Cardiac muscle cell (in vitro differentiated cells and primary cell): Measurements from ENCODE around the gene PDZRN3. TPM values are rescaled to one million over a fixed set of nuclear protein-coding genes. Genes with fewer than 3 reads are reported as not detected.

Experiments
- DNase-seq, 2 donors: peaks; one replicate each; pipeline versions ENCODE4 v3.0.0 to v3.0.0-alpha.2; 2010 to 2017; ENCODE audit warnings: low read depth in 1 of 2, low spot score in 1 of 2
- H3K27ac ChIP-seq: fragments of 200-600 bp; sonication (generic); 2 replicates; pipeline ENCODE4 v1.5.1; 2016
- H3K27me3 ChIP-seq: fragments of 200-600 bp; sonication (generic); 2 replicates; pipeline ENCODE4 v1.6.0; 2016; ENCODE audit warnings: control low read depth
- H3K36me3 ChIP-seq: fragments of 200-600 bp; sonication (generic); 2 replicates; pipeline ENCODE4 v1.5.1; 2016; ENCODE audit warnings: control low read depth
- H3K4me1 ChIP-seq: fragments of 200-600 bp; sonication (generic); 2 replicates; pipeline ENCODE4 v1.8.1; 2017; ENCODE audit warnings: low read depth, mild to moderate bottlenecking, mixed run types
- H3K4me3 ChIP-seq: fragments of 200-600 bp; sonication (generic); 2 replicates; pipeline ENCODE4 v1.5.1; 2016; ENCODE audit warnings: mild to moderate bottlenecking
- H3K9me3 ChIP-seq: fragments of 200-600 bp; sonication (generic); 2 replicates; pipeline ENCODE4 v1.5.1; 2017; ENCODE audit warnings: low read depth, mild to moderate bottlenecking, control low read depth
- polyA plus RNA-seq: library from polyadenylated mRNA; unstranded; fragments of >200 nt; fragmentation: Nextera tagmentation; extraction: Ambion mirVana; gene quantifications from 2 replicates; pipeline ENCODE4 v1.2.1, GENCODE V29; 2016
- total RNA-seq: library from RNA; depleted of rRNA; stranded (reverse); fragments of >200 nt; gene quantifications from 2 replicates; pipeline ENCODE4 v1.2.3, GENCODE V29; 2016
- TF ChIP-seq, protein P1 (sequence below): IDR thresholded peaks from 2 replicates; pipeline ENCODE4 v1.5.1; 2012; ENCODE audit warnings: low read depth, mild to moderate bottlenecking, low read length

PDZRN3 gene
- total and polyA plus RNA-seq, 2 experiments from 2014 or later, result 63.9 to 94.7 TPM

DNA sequence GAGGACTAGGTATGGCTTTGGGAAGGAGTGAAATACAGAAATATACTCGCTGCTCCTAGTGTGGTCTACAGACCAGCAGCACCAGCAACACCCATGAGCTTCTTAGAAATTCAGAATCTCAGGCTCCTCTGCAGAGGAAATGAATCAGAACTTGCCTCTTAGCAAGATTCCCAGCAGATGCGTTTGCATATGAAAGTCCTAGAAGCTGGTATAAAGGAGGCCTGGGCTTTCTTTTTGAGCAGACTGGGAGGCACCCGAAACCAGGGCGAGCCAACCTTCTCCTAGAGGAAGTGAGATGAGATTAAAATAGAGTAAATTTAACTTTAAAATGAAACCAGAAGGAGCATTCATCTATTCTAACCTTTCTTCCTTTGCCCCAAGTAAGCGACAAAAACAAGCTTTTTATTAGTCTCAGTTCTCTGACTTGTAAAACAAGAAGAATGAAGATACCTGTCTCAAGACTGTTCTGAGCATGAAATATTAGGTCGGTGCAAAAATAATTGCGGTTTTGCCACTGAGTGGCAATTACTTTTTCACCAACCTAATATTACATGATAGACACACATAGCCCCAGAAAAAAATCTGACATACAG lies 140.0 kb downstream of the PDZRN3 start:
- no peaks in the 10 kb centered on the region for H3K9me3 ChIP-seq
- H3K4me3 ChIP-seq, result no peak overlapping the region
- peak overlapping the region; percentile 92 for H3K27ac ChIP-seq
- DNase-seq, result no peak
- TF ChIP-seq, protein P1, sequence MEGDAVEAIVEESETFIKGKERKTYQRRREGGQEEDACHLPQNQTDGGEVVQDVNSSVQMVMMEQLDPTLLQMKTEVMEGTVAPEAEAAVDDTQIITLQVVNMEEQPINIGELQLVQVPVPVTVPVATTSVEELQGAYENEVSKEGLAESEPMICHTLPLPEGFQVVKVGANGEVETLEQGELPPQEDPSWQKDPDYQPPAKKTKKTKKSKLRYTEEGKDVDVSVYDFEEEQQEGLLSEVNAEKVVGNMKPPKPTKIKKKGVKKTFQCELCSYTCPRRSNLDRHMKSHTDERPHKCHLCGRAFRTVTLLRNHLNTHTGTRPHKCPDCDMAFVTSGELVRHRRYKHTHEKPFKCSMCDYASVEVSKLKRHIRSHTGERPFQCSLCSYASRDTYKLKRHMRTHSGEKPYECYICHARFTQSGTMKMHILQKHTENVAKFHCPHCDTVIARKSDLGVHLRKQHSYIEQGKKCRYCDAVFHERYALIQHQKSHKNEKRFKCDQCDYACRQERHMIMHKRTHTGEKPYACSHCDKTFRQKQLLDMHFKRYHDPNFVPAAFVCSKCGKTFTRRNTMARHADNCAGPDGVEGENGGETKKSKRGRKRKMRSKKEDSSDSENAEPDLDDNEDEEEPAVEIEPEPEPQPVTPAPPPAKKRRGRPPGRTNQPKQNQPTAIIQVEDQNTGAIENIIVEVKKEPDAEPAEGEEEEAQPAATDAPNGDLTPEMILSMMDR, result no peak
- H3K4me1 ChIP-seq, result peaks cover 80% of the 10 kb centered on the region
- no peaks in the 10 kb centered on the region for H3K27me3 ChIP-seq
- H3K36me3 ChIP-seq, result no peaks in the 10 kb centered on the region

DNA sequence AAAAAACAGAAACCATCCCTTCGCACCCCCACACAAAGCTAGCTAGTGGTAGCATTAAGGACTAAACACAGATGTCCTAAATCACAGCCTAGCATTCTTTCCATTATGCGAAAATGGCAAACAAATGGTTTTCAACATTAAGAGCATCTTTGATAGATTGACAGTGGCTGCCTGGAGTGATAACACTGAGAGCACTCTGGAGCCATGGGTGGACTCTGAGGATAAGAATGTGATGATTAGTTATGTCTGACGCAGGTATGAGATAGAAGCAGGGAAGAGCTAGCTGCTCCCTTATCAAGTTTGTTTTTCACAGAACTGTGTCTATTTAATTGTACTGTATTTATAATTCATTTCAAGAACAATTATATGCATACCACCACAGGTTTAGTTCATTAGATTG lies 142.9 kb downstream of the PDZRN3 start:
- Histone ChIP-seq H3K4me1 (peaks cover 70% of the 10 kb centered on the region), H3K27me3 (no peaks in the 10 kb centered on the region), H3K27ac (peak overlapping the region; percentile 92), H3K36me3 (no peaks in the 10 kb centered on the region), H3K4me3 (no peak overlapping the region), H3K9me3 (no peaks in the 10 kb centered on the region)
- TF ChIP-seq, protein P1, result no peak
- DNase-seq, result no peak

DNA sequence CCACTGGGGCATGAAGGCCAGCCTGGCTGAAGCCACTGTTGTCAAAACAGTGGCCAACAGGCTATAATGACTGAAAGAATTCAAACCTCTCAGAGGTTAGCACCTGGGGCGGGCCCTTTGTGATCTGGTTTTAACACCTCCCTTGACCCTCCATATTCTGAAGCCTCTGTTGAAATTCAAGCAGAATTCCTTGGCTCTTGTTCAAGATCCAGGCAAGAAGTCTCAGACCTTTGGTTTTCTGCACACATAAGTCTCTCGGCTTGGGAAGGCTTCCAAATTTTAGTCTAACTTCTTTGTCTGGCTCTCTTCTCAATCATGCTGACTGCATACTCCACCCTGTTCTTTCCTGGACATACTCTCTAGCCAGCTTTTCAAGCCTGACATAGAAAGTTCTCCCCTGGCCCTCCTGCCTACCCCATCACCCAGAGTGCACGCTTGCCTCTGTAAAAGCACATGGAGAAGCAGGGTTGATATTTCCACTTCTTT lies 144.5 kb downstream of the PDZRN3 start:
- TF ChIP-seq, protein P1, result no peak
- Histone ChIP-seq H3K36me3 (no peaks in the 10 kb centered on the region), H3K27ac (peak overlapping the region; percentile 92), H3K27me3 (no peaks in the 10 kb centered on the region), H3K4me3 (no peak overlapping the region), H3K9me3 (no peaks in the 10 kb centered on the region), H3K4me1 (peaks cover 53% of the 10 kb centered on the region)
- peak in 1 of 2 donors; percentile 67 for DNase-seq

DNA sequence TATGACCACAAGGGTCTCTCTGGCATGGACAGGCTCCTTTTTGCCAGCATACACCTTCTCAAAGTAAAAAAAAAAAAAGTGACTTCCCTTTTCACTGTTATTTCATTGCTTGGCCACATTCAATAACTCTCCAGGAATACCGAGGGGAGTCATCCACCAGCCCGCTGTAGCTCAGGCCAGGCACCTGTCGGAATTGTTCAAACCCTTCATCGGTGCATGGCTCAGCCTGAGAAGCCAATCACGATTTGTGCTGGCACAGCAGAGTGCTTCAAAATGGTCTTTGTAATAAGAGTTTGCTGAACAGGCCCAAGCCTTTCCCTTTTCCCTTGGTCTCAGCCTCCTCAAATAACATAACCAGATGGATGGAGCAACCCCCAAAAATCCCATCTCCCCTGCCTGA lies 145.4 kb downstream of the PDZRN3 start:
- H3K4me3 ChIP-seq, result no peak overlapping the region
- H3K36me3 ChIP-seq, result no peaks in the 10 kb centered on the region
- H3K27me3 ChIP-seq, result no peaks in the 10 kb centered on the region
- H3K4me1 ChIP-seq, result peaks cover 44% of the 10 kb centered on the region
- no peaks in the 10 kb centered on the region for H3K9me3 ChIP-seq
- no peak for DNase-seq
- peak overlapping the region; percentile 92 for H3K27ac ChIP-seq
- TF ChIP-seq, protein P1, result no peak

- DNase-seq, result no peak
- H3K27ac ChIP-seq, result peak overlapping the region; percentile 92
- H3K9me3 ChIP-seq, result no peaks in the 10 kb centered on the region
- no peaks in the 10 kb centered on the region for H3K36me3 ChIP-seq
- H3K4me3 ChIP-seq, result no peak overlapping the region
- H3K27me3 ChIP-seq, result no peaks in the 10 kb centered on the region
- H3K4me1 ChIP-seq, result peaks cover 40% of the 10 kb centered on the region
- TF ChIP-seq, protein P1, result no peak
Observed at GRCh38 chr3:73478858-73479257, 145.9 kb downstream of the PDZRN3 start.

DNA sequence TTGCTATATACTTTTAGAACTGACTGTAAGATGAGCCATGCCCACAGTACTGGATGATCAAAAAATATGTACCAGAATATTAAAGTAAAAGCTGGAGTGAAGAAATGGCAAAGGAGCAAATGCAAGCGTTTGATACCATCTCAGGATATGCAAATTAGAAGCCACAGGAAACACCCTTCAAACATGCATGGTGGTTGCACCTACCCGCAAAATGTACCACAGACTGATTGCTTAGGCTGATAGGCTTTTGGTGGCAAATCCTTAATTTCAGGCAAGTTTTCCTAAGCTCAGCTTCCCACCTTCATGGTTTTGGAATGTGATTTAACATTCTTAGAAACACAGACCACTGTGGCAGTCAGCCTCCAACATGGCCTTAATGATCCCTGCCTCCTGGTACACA lies 149.0 kb downstream of the PDZRN3 start:
- Histone ChIP-seq H3K27me3 (no peaks in the 10 kb centered on the region), H3K36me3 (no peaks in the 10 kb centered on the region), H3K27ac (no peak overlapping the region), H3K9me3 (no peaks in the 10 kb centered on the region), H3K4me1 (peaks cover 28% of the 10 kb centered on the region), H3K4me3 (no peak overlapping the region)
- TF ChIP-seq, protein P1, result no peak
- no peak for DNase-seq
